Pancreas (tissue), 10 donors: ENCODE measurements around the gene KCNN4. TPM values are rescaled to one million over a fixed set of nuclear protein-coding genes. Genes with fewer than 3 reads are reported as not detected.
A peak's percentile ranks its signal among the peaks of the same experiment; 100 is the strongest.

ENCODE experiments used
- ATAC-seq, 4 donors: fragments of 200-7000 bp; cut with Tn5 transposase; one replicate each; pipeline versions ENCODE4 v1.8.0 to v1.9.1; 2020; ENCODE audit warnings: mild to moderate bottlenecking in 4 of 4, moderate library complexity in 4 of 4
- DNase-seq, 6 donors: peaks; one replicate each; pipeline ENCODE4 v3.0.0-alpha.2; 2020
- FAIRE-seq: peaks from 2 replicates; lab custom pipeline; 2012; peaks lifted over from hg19 to GRCh38; lab: Jason Lieb, UNC
- H3K27ac ChIP-seq, 4 donors: fragments of 200-600 bp; sonication (generic); 1 replicate in 3 of 4; 2 replicates in 1 of 4; pipeline versions ENCODE4 v1.5.0 to v1.8.0; 2020
- H3K27me3 ChIP-seq, 4 donors: fragments of 200-600 bp; one replicate each; pipeline ENCODE4 v1.8.0; 2021
- H3K36me3 ChIP-seq, 3 donors: fragments of 200-600 bp; sonication (generic) in 1 of 3; one replicate each; pipeline versions ENCODE4 v1.5.0 to v1.8.0; 2020 to 2021
- H3K4me1 ChIP-seq, 3 donors: fragments of 200-600 bp; one replicate each; pipeline ENCODE4 v1.8.0; 2021
- H3K4me3 ChIP-seq, 4 donors: fragments of 200-600 bp; sonication (generic) in 2 of 4; one replicate each; pipeline versions ENCODE4 v1.5.0 to v1.8.0; 2020 to 2021
- H3K9me3 ChIP-seq, 4 donors: fragments of 200-600 bp; one replicate each; pipeline ENCODE4 v1.8.0; 2021
- WGBS, 2 donors: extraction: QIAGEN DNeasy Blood & Tissue Kit; methylation state at CpG; one replicate each; pipeline ENCODE4 v1.1.7; 2013; 5-methylcytosine and 5-hydroxymethylcytosine counted together
- intact Hi-C, 3 donors: fragments of 100-400 bp; cut with DNase I; formaldehyde crosslinking; loops; one replicate each; pipeline versions ENCODE4 v1.11.1 to v1.14.2; 2022
- polyA plus RNA-seq, 2 donors: library from polyadenylated mRNA; stranded (reverse); fragments of 200-250 nt; gene quantifications; one replicate each; pipeline ENCODE4 v1.2.3, GENCODE V29; 2013
- total RNA-seq, 6 donors: library from RNA; stranded (reverse); fragmentation: NEBNext Ultra II Directional in 4 of 6; extraction: Animal tissue kit (Norgen Biotek cat#: 25700) in 4 of 6; gene quantifications; one replicate each; pipeline versions ENCODE4 v1.2.1 to v1.2.4, GENCODE V29; 2021 to 2023
- TF ChIP-seq, protein P1 (sequence below), 4 donors: fragments of 200-600 bp; sonication (generic) in 3 of 4; IDR thresholded peaks; one replicate each; pipeline versions ENCODE4 v1.5.0 to v1.8.0; 2021; ENCODE audit warnings: antibody characterized with exemption in 4 of 4
- donor health status: healthy with polysubstance abuse.
- donor health status: DM: no; HTN: no; CAD: no; lungs with moderate emphysema.
- donor health status: DM: no; HTN: no; CAD: no.
- donor health status: control.
- donor health status: control.
- donor health status: Bipolar disorder and iron deficiency.
- donor health status: DM: yes; HTN: yes; CAD: no.
- donor health status: DM: no; HTN: no; CAD: no.
- donor health status: DM: no; HTN: no; CAD: no.
- donor health status: DM: yes; HTN: yes; CAD: no.

Gene KCNN4
- total and polyA plus RNA-seq, 8 donors: 0.43 to 2.6 (median 1.2) TPM

DNA sequence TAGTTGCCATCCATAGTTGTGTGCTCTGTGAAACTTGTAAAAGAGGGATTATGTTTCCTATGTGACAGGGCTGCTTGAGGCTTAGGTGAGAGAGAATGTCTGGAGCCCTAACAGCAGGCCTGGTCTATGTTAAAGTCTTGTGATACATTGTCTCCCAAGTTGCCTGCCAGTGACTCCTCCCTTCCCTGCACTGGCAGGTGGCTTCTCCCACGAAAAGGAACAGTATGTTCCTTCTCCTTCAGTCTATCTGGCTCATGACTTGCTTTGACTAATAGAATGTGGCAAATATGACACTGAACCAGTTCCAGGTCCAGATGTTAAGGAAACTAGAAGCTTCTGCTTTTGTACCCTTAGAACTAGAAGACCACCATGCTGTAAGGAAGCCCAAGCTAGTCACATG lies 5.9 kb upstream of the KCNN4 start:
- intact Hi-C loops: no loop called here
- 28 to 35% methylated on average over 1 of the region's 1 CpG for WGBS, 2 donors
- no peak for ATAC-seq

DNA sequence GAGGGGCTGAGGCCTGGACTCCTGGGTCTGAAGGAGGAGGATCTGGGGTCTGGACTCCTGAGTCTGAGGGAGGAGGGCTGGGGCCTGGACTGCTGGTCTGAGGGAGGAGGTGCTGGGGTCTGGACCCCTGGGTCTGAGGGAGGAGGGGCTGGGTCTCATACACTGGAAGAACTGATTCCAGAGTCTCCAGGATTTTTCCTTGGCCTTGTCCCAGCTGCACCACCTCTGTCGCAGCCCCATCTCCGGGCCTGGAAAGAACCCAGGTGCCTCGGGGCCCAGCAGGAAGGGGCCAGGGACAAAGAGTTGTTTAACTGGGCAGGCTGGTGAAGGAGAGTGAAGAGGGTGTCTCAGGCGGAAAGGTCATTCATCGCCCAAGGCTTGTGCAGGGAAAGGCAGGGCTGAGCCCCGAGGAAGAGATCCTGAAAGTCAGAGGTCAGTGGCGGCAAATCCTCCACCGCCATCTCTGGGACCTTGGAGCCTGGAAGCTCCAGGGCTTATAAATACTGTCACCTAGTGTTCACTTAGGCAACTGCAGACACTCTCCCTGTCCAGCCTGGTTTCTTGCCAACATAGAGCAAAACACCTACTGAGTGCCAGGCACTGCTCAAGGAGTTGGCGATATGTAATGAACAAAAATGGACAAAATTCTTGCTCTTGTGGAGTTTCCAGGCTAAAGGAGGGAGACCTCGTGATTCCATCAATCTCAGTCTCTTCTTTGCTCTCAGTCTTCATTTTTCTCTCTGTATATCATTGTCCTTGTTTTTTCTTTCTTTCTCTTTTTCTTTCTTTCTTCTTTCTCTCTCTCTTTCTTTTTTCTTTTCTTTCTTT lies 4.4 kb upstream of the KCNN4 start:
- no peak for FAIRE-seq
- ATAC-seq: peak; percentile 74 to 93 (median 86)
- intact Hi-C loops: loop anchor here in 2 of 3 donors (5.0 kb wide), 2 partner anchors 38 to 43 kb away; no protein-coding TSS in a partner anchor

More for the DNA sequence above, 5.9 kb upstream of the KCNN4 start:
- H3K36me3 ChIP-seq: no peaks in the 10 kb centered on the region
- no peak overlapping the region for H3K4me3 ChIP-seq
- DNase-seq: no peak
- no peak for FAIRE-seq
- H3K4me1 ChIP-seq: no peaks in the 10 kb centered on the region
- no peak overlapping the region for H3K27ac ChIP-seq
- TF ChIP-seq, protein P1, sequence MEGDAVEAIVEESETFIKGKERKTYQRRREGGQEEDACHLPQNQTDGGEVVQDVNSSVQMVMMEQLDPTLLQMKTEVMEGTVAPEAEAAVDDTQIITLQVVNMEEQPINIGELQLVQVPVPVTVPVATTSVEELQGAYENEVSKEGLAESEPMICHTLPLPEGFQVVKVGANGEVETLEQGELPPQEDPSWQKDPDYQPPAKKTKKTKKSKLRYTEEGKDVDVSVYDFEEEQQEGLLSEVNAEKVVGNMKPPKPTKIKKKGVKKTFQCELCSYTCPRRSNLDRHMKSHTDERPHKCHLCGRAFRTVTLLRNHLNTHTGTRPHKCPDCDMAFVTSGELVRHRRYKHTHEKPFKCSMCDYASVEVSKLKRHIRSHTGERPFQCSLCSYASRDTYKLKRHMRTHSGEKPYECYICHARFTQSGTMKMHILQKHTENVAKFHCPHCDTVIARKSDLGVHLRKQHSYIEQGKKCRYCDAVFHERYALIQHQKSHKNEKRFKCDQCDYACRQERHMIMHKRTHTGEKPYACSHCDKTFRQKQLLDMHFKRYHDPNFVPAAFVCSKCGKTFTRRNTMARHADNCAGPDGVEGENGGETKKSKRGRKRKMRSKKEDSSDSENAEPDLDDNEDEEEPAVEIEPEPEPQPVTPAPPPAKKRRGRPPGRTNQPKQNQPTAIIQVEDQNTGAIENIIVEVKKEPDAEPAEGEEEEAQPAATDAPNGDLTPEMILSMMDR (IDR thresholded peaks at IDR 0.05): no peak
- H3K27me3 ChIP-seq: no peaks in the 10 kb centered on the region
- no peaks in the 10 kb centered on the region for H3K9me3 ChIP-seq

DNA sequence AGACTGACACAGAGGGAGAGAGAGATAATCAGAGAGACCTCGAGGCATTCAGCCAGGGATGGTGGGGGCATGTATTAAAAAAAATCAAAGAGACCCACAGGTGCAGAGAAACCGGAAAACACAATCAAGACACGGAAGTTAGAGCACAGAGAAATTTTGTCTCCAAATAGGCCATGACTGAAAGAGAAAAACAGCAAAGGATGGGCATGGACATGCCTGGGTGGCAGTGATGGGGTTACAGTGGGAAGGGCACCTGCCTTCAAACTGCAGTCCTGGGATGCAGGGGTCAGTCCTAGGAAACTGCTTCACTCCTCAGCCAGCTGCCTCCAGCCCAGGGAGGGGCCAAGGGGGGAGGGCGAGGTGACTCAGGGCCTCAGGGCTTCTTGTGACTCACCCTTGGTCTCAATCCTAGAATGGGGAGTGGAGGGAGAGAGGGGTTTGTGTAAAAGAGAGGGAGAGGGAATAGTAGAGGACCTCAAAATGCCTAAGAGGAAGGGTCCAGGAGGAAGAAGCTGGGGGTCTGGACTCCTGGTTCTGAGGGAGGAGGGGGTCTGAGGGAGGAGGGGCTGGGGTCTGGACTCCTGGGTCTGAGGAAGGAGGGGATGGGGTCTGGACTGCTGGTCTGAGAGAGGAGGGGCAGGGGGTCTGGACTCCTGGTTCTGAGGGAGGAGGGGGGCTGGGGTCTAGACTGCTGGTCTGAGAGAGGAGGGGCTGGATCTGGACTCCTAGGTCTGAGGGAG lies 3.6 kb upstream of the KCNN4 start:
- no peak overlapping the region for H3K27ac ChIP-seq
- intact Hi-C loops: loop anchor here in 2 of 3 donors (5.0 kb wide), 2 partner anchors 37 to 42 kb away; no protein-coding TSS in a partner anchor
- no peaks in the 10 kb centered on the region for H3K36me3 ChIP-seq
- 61% methylated on average over 4 of the region's 4 CpGs for WGBS, 2 donors
- no peaks in the 10 kb centered on the region for H3K9me3 ChIP-seq
- no peak for DNase-seq
- TF ChIP-seq, protein P1 (IDR thresholded peaks at IDR 0.05): no peak
- no peaks in the 10 kb centered on the region for H3K27me3 ChIP-seq
- no peak overlapping the region for H3K4me3 ChIP-seq
- no peak for FAIRE-seq
- ATAC-seq: peak; percentile 46 to 70 (median 59)
- no peaks in the 10 kb centered on the region for H3K4me1 ChIP-seq

More for the DNA sequence above, 4.4 kb upstream of the KCNN4 start:
- no peaks in the 10 kb centered on the region for H3K9me3 ChIP-seq
- DNase-seq: peak in 3 of 6 donors; percentile 36 to 63 (median 36)
- no peaks in the 10 kb centered on the region for H3K4me1 ChIP-seq
- H3K27me3 ChIP-seq: no peaks in the 10 kb centered on the region
- no peak overlapping the region for H3K27ac ChIP-seq
- 9 to 12% methylated on average over 10 of the region's 10 CpGs for WGBS, 2 donors
- TF ChIP-seq, protein P1 (IDR thresholded peaks at IDR 0.05): peak; percentile 64 to 96 (median 92)
- H3K4me3 ChIP-seq: peak overlapping the region in 1 of 4 donors; percentile 9
- no peaks in the 10 kb centered on the region for H3K36me3 ChIP-seq

DNA sequence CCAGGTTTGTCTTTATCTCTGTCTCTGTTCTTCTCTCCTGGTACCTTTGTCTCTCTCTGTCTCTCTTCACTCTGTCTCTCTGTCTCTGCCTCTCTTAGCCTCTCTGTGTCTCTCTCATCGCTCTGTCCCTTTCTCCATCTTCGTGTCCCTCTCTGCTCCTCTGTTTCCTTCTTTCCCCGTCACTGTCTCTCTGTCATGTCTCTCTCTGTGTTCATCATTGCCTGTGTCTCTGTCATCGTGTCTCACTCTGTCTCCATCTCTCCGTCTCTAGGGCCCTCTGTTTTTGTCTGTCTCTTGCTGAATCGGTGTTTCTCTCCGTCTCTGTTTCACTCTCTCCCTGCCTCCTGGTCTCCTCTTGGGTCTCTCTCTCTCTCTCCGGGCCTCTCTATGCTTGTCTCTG lies 2.9 kb upstream of the KCNN4 start:
- H3K36me3 ChIP-seq: no peaks in the 10 kb centered on the region
- 60 to 76% methylated on average over 8 of the region's 8 CpGs for WGBS, 2 donors
- no peaks in the 10 kb centered on the region for H3K9me3 ChIP-seq
- no peak overlapping the region for H3K4me3 ChIP-seq
- H3K4me1 ChIP-seq: no peaks in the 10 kb centered on the region
- FAIRE-seq: no peak
- H3K27me3 ChIP-seq: no peaks in the 10 kb centered on the region
- intact Hi-C loops: loop anchor here in 2 of 3 donors (5.0 kb wide), 2 partner anchors 36 to 41 kb away; no protein-coding TSS in a partner anchor
- no peak for ATAC-seq
- DNase-seq: no peak
- H3K27ac ChIP-seq: no peak overlapping the region
- TF ChIP-seq, protein P1 (IDR thresholded peaks at IDR 0.05): no peak
